Hepatocyte (in vitro differentiated cells): ENCODE measurements around the gene PRKCA.

Experiments used
- CTCF ChIP-seq: fragments of 200-600 bp; sonication (generic); IDR thresholded peaks from 2 replicates; pipeline ENCODE4 v1.5.1; 2016; ENCODE audit warnings: antibody characterized with exemption, mild to moderate bottlenecking; ENCODE audit not compliant: poor library complexity
- EZH2 ChIP-seq: fragments of 200-600 bp; sonication (generic); IDR thresholded peaks from 2 replicates; pipeline ENCODE4 v1.6.1; 2016; ENCODE audit warnings: antibody characterized with exemption, mild to moderate bottlenecking, borderline replicate concordance

GRCh38 chr17:66435182-66435581, 132.8 kb downstream of the PRKCA start:
- TF ChIP-seq EZH2 = no peak
- no peak for TF ChIP-seq CTCF
